Smooth muscle cell (in vitro differentiated cells): ENCODE measurements around the gene SMU1. TPM values are rescaled to one million over a fixed set of nuclear protein-coding genes. Genes with fewer than 3 reads are reported as not detected.

Experiments used
- DNase-seq: peaks from one replicate; lab custom pipeline; 2025; ENCODE audit not compliant: unreplicated experiment; lab: John Stamatoyannopoulos, UW
- H2AFZ ChIP-seq: fragments of 200-600 bp; sonication (generic); 2 replicates; pipeline ENCODE4 v1.6.0; 2016; ENCODE audit warnings: antibody characterized with exemption, low read depth, mild to moderate bottlenecking
- H3F3A ChIP-seq: fragments of 200-600 bp; sonication (generic); 2 replicates; pipeline ENCODE4 v1.6.0; 2017; ENCODE audit warnings: antibody characterized with exemption, low read depth
- H3K27ac ChIP-seq: fragments of 200-600 bp; sonication (generic); 2 replicates; pipeline ENCODE4 v1.5.1; 2016; ENCODE audit warnings: low read depth, mild to moderate bottlenecking
- H3K27me3 ChIP-seq: fragments of 200-600 bp; sonication (generic); 2 replicates; pipeline ENCODE4 v1.6.1; 2016; ENCODE audit warnings: low read depth, mild to moderate bottlenecking
- H3K36me3 ChIP-seq: fragments of 200-600 bp; sonication (generic); 2 replicates; pipeline ENCODE4 v1.5.1; 2016; ENCODE audit warnings: low read depth
- H3K4me1 ChIP-seq: fragments of 200-600 bp; sonication (generic); 2 replicates; pipeline ENCODE4 v1.5.1; 2016; ENCODE audit warnings: low read depth
- H3K4me2 ChIP-seq: fragments of 200-600 bp; sonication (generic); 2 replicates; pipeline ENCODE4 v1.6.0; 2016; ENCODE audit warnings: mild to moderate bottlenecking
- H3K4me3 ChIP-seq: fragments of 200-600 bp; sonication (generic); 2 replicates; pipeline ENCODE4 v1.5.1; 2016; ENCODE audit warnings: mild to moderate bottlenecking
- H3K79me2 ChIP-seq: fragments of 200-600 bp; sonication (generic); 2 replicates; pipeline ENCODE4 v1.6.0; 2016; ENCODE audit warnings: low read depth, mild to moderate bottlenecking
- H3K9ac ChIP-seq: fragments of 200-600 bp; sonication (generic); 2 replicates; pipeline ENCODE4 v1.6.0; 2016; ENCODE audit warnings: low read depth
- H3K9me3 ChIP-seq: fragments of 200-600 bp; sonication (generic); replicated peaks from 2 replicates; pipeline ENCODE4 v1.5.1; 2016; ENCODE audit warnings: low read depth
- H4K20me1 ChIP-seq: fragments of 200-600 bp; sonication (generic); 2 replicates; pipeline ENCODE4 v1.6.0; 2016; ENCODE audit warnings: low read depth
- CTCF ChIP-seq: fragments of 200-600 bp; sonication (generic); IDR thresholded peaks from 2 replicates; pipeline ENCODE4 v1.5.1; 2017; ENCODE audit warnings: borderline replicate concordance, mild to moderate bottlenecking, antibody characterized with exemption; ENCODE audit not compliant: insufficient read depth, poor library complexity, severe bottlenecking
- WGBS: methylation state at CpG from one replicate; pipeline ENCODE4 v1.1.7; 2016; ENCODE audit warnings: low lambda C conversion rate; 5-methylcytosine and 5-hydroxymethylcytosine counted together
- polyA plus RNA-seq: library from polyadenylated mRNA; unstranded; fragments of >200 nt; fragmentation: Nextera tagmentation; extraction: Ambion mirVana; gene quantifications from 2 replicates; pipeline ENCODE4 v1.2.1, GENCODE V29; 2016
- total RNA-seq: library from RNA; depleted of rRNA; stranded (reverse); fragments of >200 nt; gene quantifications from 2 replicates; pipeline ENCODE4 v1.2.3, GENCODE V29; 2014

SMU1 gene
- total and polyA plus RNA-seq, 2 experiments from 2014 or later, result 15.1 to 17.4 TPM

- Histone ChIP-seq H3K4me2 (no peak overlapping the region), H3K27me3 (no peaks in the 10 kb centered on the region), H3F3A (peaks cover 8% of the 10 kb centered on the region), H3K9ac (no peak overlapping the region), H3K79me2 (no peaks in the 10 kb centered on the region), H3K4me1 (peaks cover 5% of the 10 kb centered on the region), H3K9me3 (no peaks in the 10 kb centered on the region), H3K4me3 (no peak overlapping the region), H4K20me1 (no peaks in the 10 kb centered on the region), H2AFZ (no peak overlapping the region), H3K27ac (peak overlapping the region; percentile 26), H3K36me3 (peaks cover 8% of the 10 kb centered on the region)
- no peak for TF ChIP-seq CTCF
- 70% methylated on average over 3 of the region's 3 CpGs for WGBS
- no peak for DNase-seq
These were observed 32.6 kb upstream of the SMU1 start for GRCh38 chr9:33109097-33109496.

DNA sequence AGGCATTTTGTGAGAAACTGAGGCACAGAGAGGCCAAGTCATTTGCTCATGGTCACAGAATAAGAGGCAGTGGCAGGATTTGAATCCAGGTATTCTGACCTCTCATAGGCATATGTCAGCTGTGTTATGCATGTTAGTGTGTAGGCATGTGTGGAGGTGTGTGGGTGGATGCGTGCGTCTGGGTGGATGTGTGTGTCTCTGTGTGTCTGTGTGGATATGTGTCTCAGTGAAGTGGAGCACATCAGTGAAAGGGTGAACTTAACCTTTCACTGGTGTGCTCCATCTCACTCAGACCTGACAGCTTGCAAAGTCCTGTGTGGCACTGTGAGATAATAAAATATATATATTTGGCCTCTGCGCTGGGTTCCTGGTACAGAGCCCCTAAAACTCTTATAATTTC lies 32.0 kb upstream of the SMU1 start:
- WGBS, result 89% methylated on average over 3 of the region's 3 CpGs
- no peak overlapping the region for H3K27ac ChIP-seq

DNA sequence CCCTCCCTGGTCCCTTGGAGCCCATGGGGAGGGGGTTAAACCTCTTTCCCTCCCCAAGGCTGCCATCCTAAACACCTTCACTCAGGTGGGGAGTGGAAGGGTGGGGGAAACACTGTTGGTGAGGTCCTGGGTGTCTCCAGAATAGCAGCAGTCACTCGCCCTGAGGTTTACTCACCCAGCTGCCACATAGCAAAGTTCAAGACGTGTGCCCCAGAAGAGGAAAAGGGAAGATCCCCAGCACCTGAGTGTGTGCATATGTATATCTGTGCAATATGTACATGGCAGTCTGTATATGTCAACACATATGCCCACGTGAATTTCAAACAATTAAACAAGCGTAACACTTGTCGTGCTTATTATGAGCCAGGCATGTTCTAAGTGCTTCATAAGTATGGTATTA lies 31.3 kb upstream of the SMU1 start:
- Histone ChIP-seq H3K27me3 (no peaks in the 10 kb centered on the region), H3K36me3 (no peaks in the 10 kb centered on the region), H3K79me2 (no peaks in the 10 kb centered on the region), H3K9ac (peak overlapping the region; percentile 72), H3K4me1 (peaks cover 5% of the 10 kb centered on the region), H3F3A (peaks cover 8% of the 10 kb centered on the region), H3K4me3 (no peak overlapping the region), H4K20me1 (no peaks in the 10 kb centered on the region), H3K9me3 (no peaks in the 10 kb centered on the region), H2AFZ (no peak overlapping the region), H3K27ac (peak overlapping the region; percentile 94), H3K4me2 (peak overlapping the region; percentile 57)
- DNase-seq, result no peak
- WGBS, result 69% methylated on average over 5 of the region's 5 CpGs
- no peak for TF ChIP-seq CTCF

More for the DNA sequence above, 32.0 kb upstream of the SMU1 start:
- Histone ChIP-seq H3K36me3 (peaks cover 6% of the 10 kb centered on the region), H3K79me2 (no peaks in the 10 kb centered on the region), H3F3A (peaks cover 8% of the 10 kb centered on the region), H3K4me1 (peaks cover 5% of the 10 kb centered on the region), H4K20me1 (no peaks in the 10 kb centered on the region), H2AFZ (no peak overlapping the region), H3K9me3 (no peaks in the 10 kb centered on the region), H3K4me3 (no peak overlapping the region), H3K27me3 (no peaks in the 10 kb centered on the region), H3K9ac (no peak overlapping the region), H3K4me2 (no peak overlapping the region)
- no peak for TF ChIP-seq CTCF
- DNase-seq, result no peak

DNA sequence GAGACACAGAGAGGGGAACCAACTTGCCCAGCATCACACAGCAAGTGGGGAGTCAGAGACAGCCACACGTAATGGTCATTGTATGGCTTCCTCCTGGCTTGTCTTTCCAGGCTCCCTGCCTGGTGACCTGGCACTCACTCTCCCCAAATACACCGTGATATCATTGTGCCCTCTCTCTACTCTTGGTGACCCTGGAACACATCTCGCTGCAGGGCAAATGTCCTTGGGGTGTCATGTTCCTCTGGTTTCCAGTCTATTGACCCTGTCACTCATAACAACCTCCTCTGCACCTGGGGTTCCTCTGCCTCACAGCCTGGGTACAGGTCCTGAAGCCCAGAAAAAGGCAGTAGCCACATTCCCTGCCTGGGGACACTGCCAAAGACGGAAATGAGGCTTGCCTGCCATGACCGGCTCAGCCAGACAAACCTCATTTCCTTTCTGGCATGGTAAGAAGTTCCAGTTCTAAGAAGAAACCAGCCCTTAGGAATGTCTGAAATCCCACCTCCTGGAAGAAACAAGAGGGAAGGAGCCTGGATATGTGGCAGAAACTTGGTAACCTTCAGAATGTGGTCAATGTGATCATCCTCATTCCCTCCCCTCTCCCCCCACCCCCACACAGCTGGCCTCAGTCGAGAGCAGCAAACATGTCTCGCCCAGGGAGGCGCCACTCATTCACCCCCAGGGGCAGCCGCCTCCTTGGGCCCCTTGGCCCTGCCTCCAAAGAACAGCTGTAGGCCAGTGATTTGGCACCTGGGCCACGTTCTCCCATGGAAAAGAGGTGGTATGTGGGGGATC lies 30.6 kb upstream of the SMU1 start:
- Histone ChIP-seq H3K4me1 (peaks cover 5% of the 10 kb centered on the region), H3K9me3 (no peaks in the 10 kb centered on the region), H3F3A (peaks cover 8% of the 10 kb centered on the region), H4K20me1 (no peaks in the 10 kb centered on the region), H3K9ac (peak overlapping the region; percentile 72), H3K27ac (peak overlapping the region; percentile 94), H3K27me3 (no peaks in the 10 kb centered on the region), H3K79me2 (no peaks in the 10 kb centered on the region), H3K4me2 (peak overlapping the region; percentile 57), H2AFZ (no peak overlapping the region), H3K4me3 (no peak overlapping the region), H3K36me3 (no peaks in the 10 kb centered on the region)
- WGBS, result 48% methylated on average over 8 of the region's 10 CpGs
- TF ChIP-seq CTCF, result no peak
- no peak for DNase-seq
